Hematopoietic multipotent progenitor cell (in vitro differentiated cells): ENCODE measurements around the gene ANKRD23. TPM values are rescaled to one million over a fixed set of nuclear protein-coding genes. Genes with fewer than 3 reads are reported as not detected.
"Not testable (repeated sequence)": the region's sequence is repeated elsewhere in the genome, so short reads cannot be mapped to it uniquely, and the experiment has no call there.

Source experiments
- DNase-seq, 3 donors: peaks; one replicate each; pipeline ENCODE4 v3.0.0-alpha.2; 2011 to 2015; ENCODE audit warnings: low read depth in 2 of 3, low spot score in 2 of 3
- total RNA-seq: library from RNA; depleted of rRNA; stranded (reverse); fragments of >200 nt; gene quantifications from one replicate; pipeline ENCODE4 v1.2.3, GENCODE V29; 2012

ANKRD23 gene
- total RNA-seq, 1 donor: 6.2 TPM

DNA sequence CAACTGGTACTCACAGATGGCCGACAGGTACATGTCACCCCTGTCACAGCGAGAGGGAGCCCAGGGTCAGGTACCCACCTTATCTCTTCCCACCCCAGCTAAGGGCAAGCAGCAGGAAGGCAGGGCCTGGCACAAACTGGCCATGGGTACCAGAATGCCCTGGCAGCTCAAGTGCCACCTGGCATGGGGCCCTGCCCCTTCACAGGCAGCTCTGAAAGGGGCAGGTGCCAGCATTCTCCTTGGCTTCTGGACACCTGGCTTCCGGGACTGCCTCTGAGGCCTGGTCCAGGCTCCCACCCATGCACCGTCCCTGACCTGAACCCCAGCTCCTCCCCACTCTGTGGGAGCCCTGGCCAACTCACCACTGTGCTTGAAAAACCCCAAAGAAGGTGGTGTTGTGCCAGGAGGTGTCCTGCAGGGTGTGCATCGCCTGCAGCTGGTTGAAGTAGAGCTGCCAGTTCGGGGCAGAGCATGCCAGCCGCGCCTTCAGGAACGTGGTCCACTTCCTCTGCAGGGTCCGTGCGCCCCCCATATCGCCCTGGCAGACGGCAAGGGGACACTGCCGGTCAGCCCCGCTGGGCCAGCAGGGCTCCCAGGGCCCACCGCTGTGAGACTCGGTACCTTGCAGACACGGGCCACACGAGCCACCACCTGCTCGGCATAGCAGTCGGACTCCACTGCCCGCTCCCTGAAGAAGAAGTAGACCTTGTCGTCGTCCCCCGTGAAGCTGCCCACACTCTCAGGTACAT is 20.7 kb upstream of the ANKRD23 start:
- no peak for DNase-seq

GRCh38 chr2:96863575-96864342 is 19.9 kb upstream of the ANKRD23 start:
- no peak for DNase-seq

- DNase-seq: not testable (repeated sequence)
Observed at GRCh38 chr2:96863056-96863455, 19.2 kb upstream of the ANKRD23 start.

GRCh38 chr2:96861074-96861473 is 17.3 kb upstream of the ANKRD23 start:
- no peak for DNase-seq

DNA sequence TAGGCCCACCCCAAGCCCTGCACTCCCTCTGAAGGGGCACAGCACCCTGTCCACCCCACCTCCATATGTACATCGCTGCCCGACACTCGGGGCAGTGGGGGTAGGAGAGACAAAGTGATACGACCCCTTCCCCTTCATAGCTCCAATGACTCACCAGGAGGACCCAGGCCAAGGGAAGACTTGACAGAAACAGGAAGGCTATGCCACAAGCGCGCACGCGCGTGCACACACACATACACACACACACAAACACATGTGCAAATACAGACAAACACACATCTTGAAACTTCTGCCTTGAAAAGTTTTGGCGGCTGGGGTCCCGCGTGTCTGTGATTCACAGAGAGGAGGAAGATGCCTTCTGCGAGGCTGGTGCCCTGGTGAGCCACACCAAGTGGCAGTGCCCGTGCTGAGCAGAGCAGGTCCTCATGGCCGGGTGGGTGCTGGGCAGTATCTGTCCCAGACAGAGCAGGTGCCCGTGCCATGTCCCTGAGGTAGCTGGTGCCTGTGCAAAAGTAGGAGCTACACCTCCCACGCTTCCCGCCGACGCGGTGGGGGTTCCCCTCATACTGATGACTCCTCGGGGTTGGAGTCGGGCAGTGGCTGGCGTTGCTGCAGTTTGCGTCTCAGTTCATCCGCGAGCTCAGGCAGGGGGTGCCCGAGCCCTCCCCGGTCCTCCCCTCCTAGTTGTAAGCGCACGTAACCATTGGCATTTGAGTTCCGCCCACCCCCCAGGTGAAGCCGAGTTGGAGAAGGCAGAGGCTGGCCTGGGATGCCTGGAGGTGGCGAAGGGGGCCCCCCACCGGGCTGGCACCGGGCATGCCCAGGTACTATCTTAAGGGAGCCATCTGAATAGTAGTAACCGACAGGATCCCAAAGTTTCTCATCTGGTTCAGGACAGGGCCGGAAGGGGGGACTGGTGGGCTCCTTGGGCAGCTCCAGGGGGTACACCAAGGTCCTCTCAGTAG is 16.5 kb upstream of the ANKRD23 start:
- DNase-seq: peak in 2 of 3 donors; percentile 61 to 66

GRCh38 chr2:96859681-96860064 is 15.9 kb upstream of the ANKRD23 start:
- no peak for DNase-seq

GRCh38 chr2:96859099-96859649 is 15.4 kb upstream of the ANKRD23 start:
- no peak for DNase-seq

GRCh38 chr2:96857667-96858372 is 14.0 kb upstream of the ANKRD23 start, which contains the start of gene ANKRD39:
ANKRD39 (minus strand) TSS chr2:96858016; CDS start chr2:96857987, 29 bp downstream.
- DNase-seq: peak; percentile 97 to 99 (median 97)

- DNase-seq: peak in 1 of 3 donors; percentile 45
Observed at GRCh38 chr2:96856776-96857666, 13.2 kb upstream of the ANKRD23 start.

- no peak for DNase-seq
Observed at GRCh38 chr2:96853321-96853720, 9.5 kb upstream of the ANKRD23 start.

DNA sequence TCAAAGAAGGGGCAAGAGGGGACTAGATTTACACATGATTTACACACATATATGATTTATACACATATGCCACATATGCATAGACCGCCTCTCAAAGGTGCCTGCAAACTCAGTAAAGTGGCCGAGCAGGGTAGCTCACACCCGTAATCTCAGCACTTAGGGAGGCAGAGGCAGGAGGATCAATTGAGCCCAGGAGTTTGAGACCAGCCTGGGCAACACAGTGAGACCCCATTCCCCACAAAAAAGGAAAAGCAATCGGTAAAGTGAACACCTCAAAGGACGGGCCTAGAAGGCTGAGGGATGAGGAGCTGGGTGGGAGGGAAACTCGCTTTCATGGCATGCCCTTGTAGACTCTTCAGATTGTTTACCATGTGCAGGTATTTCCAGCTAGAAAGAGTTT is 8.8 kb upstream of the ANKRD23 start:
- no peak for DNase-seq

DNA sequence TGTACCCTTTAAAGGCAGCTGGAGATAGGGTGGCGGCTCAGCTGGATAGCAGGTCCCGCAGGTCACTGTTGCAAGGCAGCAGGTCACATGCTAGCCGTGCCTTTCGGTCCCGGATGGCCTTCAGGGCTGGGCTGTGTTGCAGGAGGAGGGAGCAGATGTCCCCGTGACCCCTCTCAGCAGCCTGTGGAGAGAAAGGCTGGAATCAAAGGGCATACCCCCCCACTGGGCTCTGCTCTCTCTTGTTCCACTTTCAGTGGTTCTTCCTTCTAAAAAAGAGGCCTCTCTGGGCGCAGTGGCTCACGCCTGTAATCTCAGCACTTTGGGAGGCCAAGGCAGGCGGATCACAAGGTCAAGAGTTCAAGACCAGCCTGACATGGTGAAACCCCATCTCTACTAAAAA is 4.4 kb upstream of the ANKRD23 start:
- no peak for DNase-seq

DNA sequence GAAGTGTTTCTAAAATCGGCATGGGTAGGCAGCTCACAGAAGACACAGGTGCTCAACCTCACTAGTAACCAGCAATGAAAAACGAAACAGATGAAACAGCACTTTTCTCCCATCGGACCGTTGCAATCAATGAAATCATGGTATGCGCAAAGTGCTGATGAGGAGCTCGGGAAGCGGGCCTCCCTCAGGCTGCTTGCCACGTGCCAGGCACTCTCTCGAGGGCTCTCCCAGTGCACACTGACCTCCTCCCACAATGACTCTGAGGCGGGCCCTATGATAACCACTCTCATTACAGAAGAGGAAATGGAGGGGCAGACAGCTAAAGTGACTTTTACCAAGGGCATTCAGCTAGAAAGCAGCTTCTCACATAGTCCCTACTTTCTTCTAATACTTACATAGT is 3.8 kb upstream of the ANKRD23 start:
- no peak for DNase-seq

- DNase-seq: no peak
Observed at GRCh38 chr2:96846825-96847224, 3.0 kb upstream of the ANKRD23 start.

DNA sequence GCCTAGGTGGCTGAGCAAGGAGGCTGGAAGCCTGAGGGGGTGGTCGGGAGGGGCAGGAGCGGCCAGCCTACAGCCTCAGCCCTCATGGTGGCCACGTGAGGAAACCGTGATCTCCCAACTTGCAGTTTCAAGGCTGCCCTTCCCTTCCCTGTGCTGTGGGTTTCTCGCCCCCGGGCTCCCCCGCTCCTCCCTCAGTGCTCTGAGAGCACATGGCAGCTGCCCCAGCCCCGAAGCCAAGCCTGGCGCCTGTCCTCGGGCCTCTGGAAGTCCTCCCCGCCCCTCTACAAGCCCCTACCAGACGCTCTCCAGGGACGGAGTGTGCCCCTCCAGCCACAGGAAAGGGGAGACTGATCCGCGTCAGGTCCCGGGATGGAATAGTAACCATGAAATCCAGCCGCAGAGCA is 586 bp upstream of the ANKRD23 start:
- no peak for DNase-seq

DNA sequence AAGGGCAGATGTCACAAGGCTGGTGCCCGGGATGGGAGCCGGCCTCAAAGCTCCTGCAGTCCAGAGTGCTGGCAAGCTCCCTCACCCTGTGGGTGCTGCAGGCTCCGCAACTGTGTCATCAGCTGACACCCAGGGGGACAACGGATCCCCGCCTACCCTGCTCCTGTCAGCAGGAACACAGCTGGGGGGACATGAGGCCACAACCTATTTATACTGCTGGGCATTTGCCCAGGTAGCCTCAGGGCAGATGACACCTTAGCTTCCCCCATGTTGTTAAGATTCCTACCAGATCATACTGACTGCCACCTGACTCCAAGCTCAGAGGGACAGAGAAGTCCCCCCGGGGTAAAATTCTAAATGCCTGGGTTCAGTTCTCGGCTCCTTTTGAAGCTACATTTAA is 1.2 kb downstream of the ANKRD23 start:
- no peak for DNase-seq

GRCh38 chr2:96841701-96842495 is 1.9 kb downstream of the ANKRD23 start:
- no peak for DNase-seq
